Measurements from ENCODE around the gene KIDINS220.

KIDINS220 gene

DNA sequence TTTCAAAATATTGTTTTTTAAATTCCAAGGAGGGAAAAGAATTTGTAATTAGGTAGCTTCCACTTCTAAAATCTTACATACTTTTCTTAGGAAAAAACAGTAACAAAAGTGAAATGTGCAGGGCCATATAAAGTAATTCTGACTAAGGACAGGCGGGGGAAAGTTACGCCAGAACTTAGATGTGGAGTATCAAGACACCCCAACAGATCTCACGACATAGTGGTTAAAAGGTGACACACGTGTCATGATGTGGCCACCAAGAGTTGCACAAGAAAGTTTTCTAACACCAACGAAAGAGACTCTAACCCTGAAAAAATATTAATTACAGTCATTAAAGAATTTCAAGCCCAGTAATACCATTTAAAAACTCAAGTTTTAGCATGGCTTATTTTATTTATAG is 51.0 kb downstream of the KIDINS220 start:
- TF ChIP-seq ZNF70 (CRISPR knock-in tag; IDR thresholded peaks at IDR 0.05) (no peak), TOX (CRISPR knock-in tag; IDR thresholded peaks at IDR 0.05; ENCODE audit: borderline replicate concordance) (no peak), RARB (CRISPR knock-in tag; IDR thresholded peaks at IDR 0.05) (no peak), BACH2 (CRISPR knock-in tag; IDR thresholded peaks at IDR 0.05; ENCODE audit: borderline replicate concordance) (no peak), CSDC2 (CRISPR knock-in tag; IDR thresholded peaks at IDR 0.05) (no peak), ESRRG (CRISPR knock-in tag; IDR thresholded peaks at IDR 0.05) (no peak)
- TF ChIP-seq, protein P1, sequence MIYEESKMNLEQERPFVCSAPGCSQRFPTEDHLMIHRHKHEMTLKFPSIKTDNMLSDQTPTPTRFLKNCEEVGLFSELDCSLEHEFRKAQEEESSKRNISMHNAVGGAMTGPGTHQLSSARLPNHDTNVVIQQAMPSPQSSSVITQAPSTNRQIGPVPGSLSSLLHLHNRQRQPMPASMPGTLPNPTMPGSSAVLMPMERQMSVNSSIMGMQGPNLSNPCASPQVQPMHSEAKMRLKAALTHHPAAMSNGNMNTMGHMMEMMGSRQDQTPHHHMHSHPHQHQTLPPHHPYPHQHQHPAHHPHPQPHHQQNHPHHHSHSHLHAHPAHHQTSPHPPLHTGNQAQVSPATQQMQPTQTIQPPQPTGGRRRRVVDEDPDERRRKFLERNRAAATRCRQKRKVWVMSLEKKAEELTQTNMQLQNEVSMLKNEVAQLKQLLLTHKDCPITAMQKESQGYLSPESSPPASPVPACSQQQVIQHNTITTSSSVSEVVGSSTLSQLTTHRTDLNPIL (CRISPR knock-in tag; IDR thresholded peaks at IDR 0.05; ENCODE audit: low read depth) = no peak
- TF ChIP-seq, protein P2, sequence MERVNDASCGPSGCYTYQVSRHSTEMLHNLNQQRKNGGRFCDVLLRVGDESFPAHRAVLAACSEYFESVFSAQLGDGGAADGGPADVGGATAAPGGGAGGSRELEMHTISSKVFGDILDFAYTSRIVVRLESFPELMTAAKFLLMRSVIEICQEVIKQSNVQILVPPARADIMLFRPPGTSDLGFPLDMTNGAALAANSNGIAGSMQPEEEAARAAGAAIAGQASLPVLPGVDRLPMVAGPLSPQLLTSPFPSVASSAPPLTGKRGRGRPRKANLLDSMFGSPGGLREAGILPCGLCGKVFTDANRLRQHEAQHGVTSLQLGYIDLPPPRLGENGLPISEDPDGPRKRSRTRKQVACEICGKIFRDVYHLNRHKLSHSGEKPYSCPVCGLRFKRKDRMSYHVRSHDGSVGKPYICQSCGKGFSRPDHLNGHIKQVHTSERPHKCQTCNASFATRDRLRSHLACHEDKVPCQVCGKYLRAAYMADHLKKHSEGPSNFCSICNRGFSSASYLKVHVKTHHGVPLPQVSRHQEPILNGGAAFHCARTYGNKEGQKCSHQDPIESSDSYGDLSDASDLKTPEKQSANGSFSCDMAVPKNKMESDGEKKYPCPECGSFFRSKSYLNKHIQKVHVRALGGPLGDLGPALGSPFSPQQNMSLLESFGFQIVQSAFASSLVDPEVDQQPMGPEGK (CRISPR knock-in tag; IDR thresholded peaks at IDR 0.05; ENCODE audit: borderline replicate concordance) = no peak
- TF ChIP-seq, protein P3, sequence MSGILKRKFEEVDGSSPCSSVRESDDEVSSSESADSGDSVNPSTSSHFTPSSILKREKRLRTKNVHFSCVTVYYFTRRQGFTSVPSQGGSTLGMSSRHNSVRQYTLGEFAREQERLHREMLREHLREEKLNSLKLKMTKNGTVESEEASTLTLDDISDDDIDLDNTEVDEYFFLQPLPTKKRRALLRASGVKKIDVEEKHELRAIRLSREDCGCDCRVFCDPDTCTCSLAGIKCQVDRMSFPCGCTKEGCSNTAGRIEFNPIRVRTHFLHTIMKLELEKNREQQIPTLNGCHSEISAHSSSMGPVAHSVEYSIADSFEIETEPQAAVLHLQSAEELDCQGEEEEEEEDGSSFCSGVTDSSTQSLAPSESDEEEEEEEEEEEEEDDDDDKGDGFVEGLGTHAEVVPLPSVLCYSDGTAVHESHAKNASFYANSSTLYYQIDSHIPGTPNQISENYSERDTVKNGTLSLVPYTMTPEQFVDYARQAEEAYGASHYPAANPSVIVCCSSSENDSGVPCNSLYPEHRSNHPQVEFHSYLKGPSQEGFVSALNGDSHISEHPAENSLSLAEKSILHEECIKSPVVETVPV (CRISPR knock-in tag; IDR thresholded peaks at IDR 0.05) = no peak
- ATAC-seq = no peak

DNA sequence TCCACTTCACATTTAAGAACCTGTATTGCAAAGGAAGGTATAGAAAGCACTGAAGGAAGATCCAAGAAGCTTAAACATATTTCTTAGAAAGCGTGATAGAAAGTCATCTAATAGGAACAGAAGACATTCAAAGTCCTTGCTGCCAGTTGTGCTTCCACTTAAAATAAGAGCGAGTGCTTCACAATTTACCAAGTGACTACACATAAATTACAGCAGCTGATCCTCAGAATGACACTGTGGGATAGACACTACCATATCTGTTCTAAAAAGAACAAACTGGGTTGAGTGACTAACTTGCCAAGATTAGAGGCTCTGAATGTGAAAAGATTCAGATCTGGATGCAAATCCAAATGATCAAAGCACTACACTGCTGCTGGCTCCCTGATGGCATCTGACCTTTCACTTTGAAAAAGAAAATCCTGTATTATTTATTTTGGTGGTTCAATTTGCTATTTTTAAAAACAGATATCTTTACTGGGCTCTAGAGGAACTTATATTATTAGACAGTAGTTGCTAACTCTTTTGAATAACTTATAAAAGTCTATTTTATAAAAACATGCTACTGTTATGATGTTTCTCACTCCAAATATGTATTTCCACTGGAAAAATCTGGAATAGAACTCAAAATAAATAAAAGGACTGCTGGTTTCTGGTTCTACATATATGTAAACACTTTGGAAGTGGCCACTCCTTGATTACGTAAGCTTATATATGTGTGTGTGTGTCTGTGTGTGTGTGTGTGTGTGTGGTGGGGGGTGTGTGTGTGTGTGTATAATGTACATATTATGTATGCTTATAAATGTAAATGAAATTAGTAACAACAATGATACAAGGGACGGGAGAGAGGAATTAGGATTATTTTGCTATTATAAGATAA is 57.4 kb downstream of the KIDINS220 start:
- TF ChIP-seq ESRRG (CRISPR knock-in tag; IDR thresholded peaks at IDR 0.05) (no peak), RARB (CRISPR knock-in tag; IDR thresholded peaks at IDR 0.05) (no peak), TCF4 (CRISPR knock-in tag; IDR thresholded peaks at IDR 0.05; ENCODE audit: borderline replicate concordance) (no peak), ZFP3 (CRISPR knock-in tag; IDR thresholded peaks at IDR 0.05) (no peak), OSR1 (CRISPR knock-in tag; IDR thresholded peaks at IDR 0.05) (no peak), ZNF70 (CRISPR knock-in tag; IDR thresholded peaks at IDR 0.05) (no peak)
- TF ChIP-seq, protein P3 (CRISPR knock-in tag; IDR thresholded peaks at IDR 0.05) = no peak
- TF ChIP-seq, protein P1 (CRISPR knock-in tag; IDR thresholded peaks at IDR 0.05; ENCODE audit: low read depth) = no peak
- ATAC-seq = no peak

DNA sequence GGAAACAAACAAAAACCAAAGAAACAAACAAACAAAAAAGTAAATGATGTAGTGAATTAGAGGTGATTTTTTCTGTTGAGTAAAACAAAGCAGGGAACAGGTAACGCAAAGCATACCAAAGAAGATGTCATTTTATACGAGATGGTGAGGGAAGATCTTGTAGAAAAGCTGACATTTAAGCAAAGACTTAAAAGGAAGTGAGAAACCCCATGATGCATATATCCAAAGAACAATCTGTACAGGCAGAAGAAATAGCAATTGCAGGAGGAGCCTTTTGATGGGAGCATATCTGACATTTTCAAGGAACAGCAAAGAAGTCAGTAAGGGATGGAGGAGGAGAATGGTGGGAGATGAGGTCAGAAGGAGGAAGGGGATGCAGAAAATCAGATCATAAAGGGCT is 63.0 kb downstream of the KIDINS220 start:
- ATAC-seq = no peak
- TF ChIP-seq BACH2 (CRISPR knock-in tag; IDR thresholded peaks at IDR 0.05; ENCODE audit: borderline replicate concordance) (no peak), ARNTL (CRISPR knock-in tag; IDR thresholded peaks at IDR 0.05; ENCODE audit: borderline replicate concordance, low read depth) (no peak), GLIS3 (CRISPR knock-in tag; IDR thresholded peaks at IDR 0.05) (no peak), ZNF8 (CRISPR knock-in tag; IDR thresholded peaks at IDR 0.05) (no peak), TOX (CRISPR knock-in tag; IDR thresholded peaks at IDR 0.05; ENCODE audit: borderline replicate concordance) (no peak), ISL1 (CRISPR knock-in tag; IDR thresholded peaks at IDR 0.05) (no peak), RARB (CRISPR knock-in tag; IDR thresholded peaks at IDR 0.05) (no peak), ZFP30 (CRISPR knock-in tag; IDR thresholded peaks at IDR 0.05) (no peak), CSDC2 (CRISPR knock-in tag; IDR thresholded peaks at IDR 0.05) (no peak), OSR1 (CRISPR knock-in tag; IDR thresholded peaks at IDR 0.05) (no peak), SNAI2 (CRISPR knock-in tag; IDR thresholded peaks at IDR 0.05) (no peak), ZC3H10 (CRISPR knock-in tag; IDR thresholded peaks at IDR 0.05) (no peak), PPARA (CRISPR knock-in tag; IDR thresholded peaks at IDR 0.05; ENCODE audit: borderline replicate concordance) (no peak)
- TF ChIP-seq, protein P1 (CRISPR knock-in tag; IDR thresholded peaks at IDR 0.05; ENCODE audit: low read depth) = no peak
- TF ChIP-seq, protein P3 (CRISPR knock-in tag; IDR thresholded peaks at IDR 0.05) = no peak
- TF ChIP-seq, protein P2 (CRISPR knock-in tag; IDR thresholded peaks at IDR 0.05; ENCODE audit: borderline replicate concordance) = no peak
